GM23338 (cell line): Measurements from ENCODE around the gene UQCC2. TPM values are rescaled to one million over a fixed set of nuclear protein-coding genes. Genes with fewer than 3 reads are reported as not detected.

Experiments used
- ATAC-seq: fragments of 200-7000 bp; cut with Tn5 transposase; 3 replicates; pipeline ENCODE4 v1.9.1; 2020
- DNase-seq: peaks from one replicate; pipeline ENCODE4 v3.0.0-alpha.2; 2015; ENCODE audit warnings: low spot score
- H2AFZ ChIP-seq: fragments of 200-600 bp; sonication (generic); 2 replicates; pipeline ENCODE4 v1.8.0; 2016; ENCODE audit warnings: antibody characterized with exemption, mild to moderate bottlenecking, moderate library complexity
- H3F3A ChIP-seq: fragments of 200-600 bp; sonication (generic); replicated peaks from 2 replicates; pipeline ENCODE4 v1.8.0; 2017; ENCODE audit warnings: antibody characterized with exemption, mixed run types, low read depth
- H3K27ac ChIP-seq: fragments of 200-600 bp; sonication (generic); 2 replicates; pipeline ENCODE4 v1.6.1; 2016; ENCODE audit warnings: low read depth
- H3K27me3 ChIP-seq: fragments of 200-600 bp; sonication (generic); 2 replicates; pipeline ENCODE4 v1.8.0; 2016; ENCODE audit warnings: mild to moderate bottlenecking, mixed run types, moderate library complexity; ENCODE audit not compliant: insufficient read depth
- H3K36me3 ChIP-seq: fragments of 200-600 bp; sonication (generic); 2 replicates; pipeline ENCODE4 v1.8.0; 2016; ENCODE audit warnings: mild to moderate bottlenecking; ENCODE audit not compliant: insufficient read depth
- H3K4me1 ChIP-seq: fragments of 200-600 bp; sonication (generic); 2 replicates; pipeline ENCODE4 v1.8.0; 2016; ENCODE audit warnings: mild to moderate bottlenecking, moderate library complexity; ENCODE audit not compliant: insufficient read depth
- H3K4me2 ChIP-seq: fragments of 200-600 bp; sonication (generic); 2 replicates; pipeline ENCODE4 v1.7.1; 2017; ENCODE audit warnings: mixed run types
- H3K4me3 ChIP-seq: fragments of 200-600 bp; sonication (generic); 2 replicates; pipeline ENCODE4 v1.6.1; 2016; ENCODE audit warnings: mixed run types
- H3K79me2 ChIP-seq: fragments of 200-600 bp; sonication (generic); replicated peaks from 2 replicates; pipeline ENCODE4 v1.8.0; 2017; ENCODE audit warnings: mild to moderate bottlenecking; ENCODE audit not compliant: insufficient read depth
- H3K9me2 ChIP-seq: fragments of 200-600 bp; sonication (generic); 2 replicates; pipeline ENCODE4 v1.8.0; 2017; ENCODE audit not compliant: insufficient read depth
- H4K20me1 ChIP-seq: fragments of 200-600 bp; sonication (generic); replicated peaks from 2 replicates; pipeline ENCODE4 v1.8.0; 2017; ENCODE audit warnings: mild to moderate bottlenecking; ENCODE audit not compliant: insufficient read depth
- H3K27ac Mint-ChIP-seq: 2 replicates; pipeline ENCODE4 v1.8.0; 2020; ENCODE audit warnings: inconsistent platforms, mild to moderate bottlenecking, moderate library complexity, mixed read lengths
- H3K27me3 Mint-ChIP-seq: 3 replicates; pipeline ENCODE4 v1.8.0; 2022; ENCODE audit warnings: low read depth, mild to moderate bottlenecking, moderate library complexity, mixed read lengths, inconsistent platforms; ENCODE audit not compliant: insufficient read depth, poor library complexity
- H3K36me3 Mint-ChIP-seq: 3 replicates; pipeline ENCODE4 v1.8.0; 2021; ENCODE audit warnings: low read depth, mild to moderate bottlenecking, inconsistent platforms, moderate library complexity, mixed read lengths
- H3K4me1 Mint-ChIP-seq: 3 replicates; pipeline ENCODE4 v1.8.0; 2020; ENCODE audit warnings: mild to moderate bottlenecking, inconsistent platforms, mixed read lengths
- H3K4me3 Mint-ChIP-seq: 3 replicates; pipeline ENCODE4 v1.8.0; 2021; ENCODE audit warnings: moderate library complexity, mild to moderate bottlenecking, inconsistent platforms, mixed read lengths
- H3K9me3 Mint-ChIP-seq: 3 replicates; pipeline ENCODE4 v1.8.0; 2020; ENCODE audit warnings: moderate library complexity, mild to moderate bottlenecking, inconsistent platforms, mixed read lengths
- CREB1 ChIP-seq: fragments of 250-450 bp; sonication (Bioruptor Pico); IDR thresholded peaks from 2 replicates; pipeline ENCODE4 v1.5.0; 2020; ENCODE audit warnings: low read depth, mild to moderate bottlenecking, moderate library complexity
- EZH2 ChIP-seq: fragments of 200-600 bp; sonication (generic); IDR thresholded peaks from one replicate; pipeline ENCODE4 v1.8.0; 2017; ENCODE audit warnings: antibody characterized with exemption, mild to moderate bottlenecking, low read depth; ENCODE audit not compliant: unreplicated experiment
- JUNB ChIP-seq: IDR thresholded peaks from one replicate; pipeline ENCODE4 v1.6.1; 2016; ENCODE audit warnings: antibody characterized with exemption; ENCODE audit not compliant: unreplicated experiment
- POLR2AphosphoS5 ChIP-seq: IDR thresholded peaks from 2 replicates; pipeline ENCODE4 v1.6.1; 2016; ENCODE audit warnings: antibody characterized with exemption, low read depth
- ZNF331 ChIP-seq: fragments of 250-450 bp; sonication (Bioruptor Pico); IDR thresholded peaks from 2 replicates; pipeline ENCODE4 v1.5.0; 2020; ENCODE audit warnings: low read depth, mild to moderate bottlenecking, moderate library complexity
- ZNF462 ChIP-seq: fragments of 250-450 bp; sonication (Bioruptor Pico); IDR thresholded peaks from 2 replicates; pipeline ENCODE4 v1.5.0; 2020; ENCODE audit warnings: mild to moderate bottlenecking, moderate library complexity
- polyA plus RNA-seq: library from polyadenylated mRNA; unstranded; fragments of >200 nt; fragmentation: Nextera tagmentation; extraction: Ambion mirVana; gene quantifications from 2 replicates; pipeline ENCODE4 v1.2.1, GENCODE V29; 2016
- total RNA-seq: library from RNA; depleted of rRNA; stranded (reverse); fragments of >200 nt; shearing (Covaris generic); gene quantifications from 2 replicates; pipeline ENCODE4 v1.2.3, GENCODE V29; 2014
- TF ChIP-seq, protein P1 (sequence below): IDR thresholded peaks from 2 replicates; pipeline ENCODE4 v1.6.1; 2016; ENCODE audit warnings: antibody characterized with exemption
- TF ChIP-seq, protein P2 (sequence below): IDR thresholded peaks from one replicate; pipeline ENCODE4 v1.6.1; 2018; ENCODE audit warnings: antibody characterized with exemption; ENCODE audit not compliant: unreplicated experiment

The UQCC2 gene
- total and polyA plus RNA-seq, 2 experiments from 2014 or later = 48.9 to 379 TPM

- TF ChIP-seq, protein P1, sequence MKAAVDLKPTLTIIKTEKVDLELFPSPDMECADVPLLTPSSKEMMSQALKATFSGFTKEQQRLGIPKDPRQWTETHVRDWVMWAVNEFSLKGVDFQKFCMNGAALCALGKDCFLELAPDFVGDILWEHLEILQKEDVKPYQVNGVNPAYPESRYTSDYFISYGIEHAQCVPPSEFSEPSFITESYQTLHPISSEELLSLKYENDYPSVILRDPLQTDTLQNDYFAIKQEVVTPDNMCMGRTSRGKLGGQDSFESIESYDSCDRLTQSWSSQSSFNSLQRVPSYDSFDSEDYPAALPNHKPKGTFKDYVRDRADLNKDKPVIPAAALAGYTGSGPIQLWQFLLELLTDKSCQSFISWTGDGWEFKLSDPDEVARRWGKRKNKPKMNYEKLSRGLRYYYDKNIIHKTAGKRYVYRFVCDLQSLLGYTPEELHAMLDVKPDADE = no peak
- TF ChIP-seq, protein P2, sequence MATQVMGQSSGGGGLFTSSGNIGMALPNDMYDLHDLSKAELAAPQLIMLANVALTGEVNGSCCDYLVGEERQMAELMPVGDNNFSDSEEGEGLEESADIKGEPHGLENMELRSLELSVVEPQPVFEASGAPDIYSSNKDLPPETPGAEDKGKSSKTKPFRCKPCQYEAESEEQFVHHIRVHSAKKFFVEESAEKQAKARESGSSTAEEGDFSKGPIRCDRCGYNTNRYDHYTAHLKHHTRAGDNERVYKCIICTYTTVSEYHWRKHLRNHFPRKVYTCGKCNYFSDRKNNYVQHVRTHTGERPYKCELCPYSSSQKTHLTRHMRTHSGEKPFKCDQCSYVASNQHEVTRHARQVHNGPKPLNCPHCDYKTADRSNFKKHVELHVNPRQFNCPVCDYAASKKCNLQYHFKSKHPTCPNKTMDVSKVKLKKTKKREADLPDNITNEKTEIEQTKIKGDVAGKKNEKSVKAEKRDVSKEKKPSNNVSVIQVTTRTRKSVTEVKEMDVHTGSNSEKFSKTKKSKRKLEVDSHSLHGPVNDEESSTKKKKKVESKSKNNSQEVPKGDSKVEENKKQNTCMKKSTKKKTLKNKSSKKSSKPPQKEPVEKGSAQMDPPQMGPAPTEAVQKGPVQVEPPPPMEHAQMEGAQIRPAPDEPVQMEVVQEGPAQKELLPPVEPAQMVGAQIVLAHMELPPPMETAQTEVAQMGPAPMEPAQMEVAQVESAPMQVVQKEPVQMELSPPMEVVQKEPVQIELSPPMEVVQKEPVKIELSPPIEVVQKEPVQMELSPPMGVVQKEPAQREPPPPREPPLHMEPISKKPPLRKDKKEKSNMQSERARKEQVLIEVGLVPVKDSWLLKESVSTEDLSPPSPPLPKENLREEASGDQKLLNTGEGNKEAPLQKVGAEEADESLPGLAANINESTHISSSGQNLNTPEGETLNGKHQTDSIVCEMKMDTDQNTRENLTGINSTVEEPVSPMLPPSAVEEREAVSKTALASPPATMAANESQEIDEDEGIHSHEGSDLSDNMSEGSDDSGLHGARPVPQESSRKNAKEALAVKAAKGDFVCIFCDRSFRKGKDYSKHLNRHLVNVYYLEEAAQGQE = no peak
- no peak for TF ChIP-seq POLR2AphosphoS5
Observed at GRCh38 chr6:33757906-33758305, 46.4 kb upstream of the UQCC2 start (continued).

DNA sequence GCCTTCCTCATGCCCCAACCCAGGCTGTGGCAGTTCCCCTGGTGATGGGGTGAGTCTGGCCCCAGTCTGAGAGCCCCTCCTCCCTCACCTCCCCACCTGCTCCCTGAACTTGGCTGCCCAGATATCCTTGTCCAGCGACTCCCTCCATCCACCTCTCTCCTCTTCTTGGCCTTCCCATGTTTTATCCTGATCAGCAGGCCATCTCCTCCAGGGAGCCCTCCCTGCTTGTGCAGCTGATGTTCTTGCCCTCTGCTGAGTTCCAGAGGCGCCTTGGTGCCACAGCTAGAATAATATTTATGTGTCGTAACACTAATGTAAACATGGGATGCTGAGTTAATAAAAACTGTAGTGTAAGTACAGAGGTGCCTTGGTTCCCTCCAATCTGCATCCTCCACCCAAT is 45.6 kb upstream of the UQCC2 start:
- H3K9me3 Mint-ChIP-seq = no peaks in the 10 kb centered on the region; the same call in 2 of the 3 replicates
- DNase-seq (no peak), ATAC-seq (no peak)
- H3K36me3 Mint-ChIP-seq = no peaks in the 10 kb centered on the region; the same call in 2 of the 3 replicates
- 0 out of 2 replicates have a peak, but pooled peaks cover 3% of the 10 kb centered on the region for H3F3A ChIP-seq
- H2AFZ ChIP-seq = no peak overlapping the region
- H3K36me3 ChIP-seq = no peaks in the 10 kb centered on the region
- no peak overlapping the region; the same call in 2 of the 3 replicates for H3K4me3 Mint-ChIP-seq
- H3K79me2 ChIP-seq = no peaks in the 10 kb centered on the region
- no peak overlapping the region for H3K4me2 ChIP-seq
- H3K9me2 ChIP-seq = no peaks in the 10 kb centered on the region
- H3K27ac ChIP-seq = no peak overlapping the region
- H3K4me1 ChIP-seq = no peaks in the 10 kb centered on the region
- no peak overlapping the region for H3K27ac Mint-ChIP-seq
- H3K4me1 Mint-ChIP-seq = peaks cover 6% of the 10 kb centered on the region; the same call in 2 of the 3 replicates
- no peaks in the 10 kb centered on the region for H4K20me1 ChIP-seq
- no peaks in the 10 kb centered on the region for H3K27me3 ChIP-seq
- H3K27me3 Mint-ChIP-seq = peaks cover 9% of the 10 kb centered on the region
- H3K4me3 ChIP-seq = no peak overlapping the region
- TF ChIP-seq ZNF462 (CRISPR knock-in tag) (no peak), ZNF331 (CRISPR knock-in tag) (no peak), CREB1 (CRISPR knock-in tag) (no peak), JUNB (no peak), EZH2 (no peak)
- TF ChIP-seq, protein P2 = no peak
